ENCODE results near the gene FAM222A. TPM values are rescaled to one million over a fixed set of nuclear protein-coding genes. Genes with fewer than 3 reads are reported as not detected.

The FAM222A gene
- total RNA-seq, 1 donor from 2014 or later = 2.5 TPM

GRCh38 chr12:109729371-109729781 is 15.8 kb downstream of the FAM222A start:
- Mint-ChIP-seq H3K4me1 (peaks cover 50% of the 10 kb centered on the region), H3K27ac (no peak overlapping the region), H3K36me3 (no peaks in the 10 kb centered on the region), H3K4me3 (no peak overlapping the region), H3K27me3 (ENCODE audit: insufficient read depth, low read depth) (peaks cover 18% of the 10 kb centered on the region), H3K9me3 (no peaks in the 10 kb centered on the region)
- Histone ChIP-seq H3K9me3 (ENCODE audit: low read depth) (no peaks in the 10 kb centered on the region), H3K27me3 (no peaks in the 10 kb centered on the region), H3K4me1 (peaks cover 50% of the 10 kb centered on the region), H3K79me2 (ENCODE audit: low read depth) (no peaks in the 10 kb centered on the region), H3K9ac (no peak overlapping the region), H3K36me3 (no peaks in the 10 kb centered on the region), H2AFZ (replicated peaks) (no peak overlapping the region), H3F3A (ENCODE audit: low read depth) (peaks cover 19% of the 10 kb centered on the region), H3K4me3 (no peak overlapping the region), H3K27ac (no peak overlapping the region), H4K20me1 (ENCODE audit: low read depth) (peaks cover 76% of the 10 kb centered on the region), H3K4me2 (no peak overlapping the region)
- TF ChIP-seq, protein P1, sequence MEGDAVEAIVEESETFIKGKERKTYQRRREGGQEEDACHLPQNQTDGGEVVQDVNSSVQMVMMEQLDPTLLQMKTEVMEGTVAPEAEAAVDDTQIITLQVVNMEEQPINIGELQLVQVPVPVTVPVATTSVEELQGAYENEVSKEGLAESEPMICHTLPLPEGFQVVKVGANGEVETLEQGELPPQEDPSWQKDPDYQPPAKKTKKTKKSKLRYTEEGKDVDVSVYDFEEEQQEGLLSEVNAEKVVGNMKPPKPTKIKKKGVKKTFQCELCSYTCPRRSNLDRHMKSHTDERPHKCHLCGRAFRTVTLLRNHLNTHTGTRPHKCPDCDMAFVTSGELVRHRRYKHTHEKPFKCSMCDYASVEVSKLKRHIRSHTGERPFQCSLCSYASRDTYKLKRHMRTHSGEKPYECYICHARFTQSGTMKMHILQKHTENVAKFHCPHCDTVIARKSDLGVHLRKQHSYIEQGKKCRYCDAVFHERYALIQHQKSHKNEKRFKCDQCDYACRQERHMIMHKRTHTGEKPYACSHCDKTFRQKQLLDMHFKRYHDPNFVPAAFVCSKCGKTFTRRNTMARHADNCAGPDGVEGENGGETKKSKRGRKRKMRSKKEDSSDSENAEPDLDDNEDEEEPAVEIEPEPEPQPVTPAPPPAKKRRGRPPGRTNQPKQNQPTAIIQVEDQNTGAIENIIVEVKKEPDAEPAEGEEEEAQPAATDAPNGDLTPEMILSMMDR (IDR thresholded peaks at IDR 0.05) = no peak
- TF ChIP-seq EZH2phosphoT487 (IDR thresholded peaks at IDR 0.05) = no peak
- DNase-seq (ENCODE audit: low spot score) = no peak

DNA sequence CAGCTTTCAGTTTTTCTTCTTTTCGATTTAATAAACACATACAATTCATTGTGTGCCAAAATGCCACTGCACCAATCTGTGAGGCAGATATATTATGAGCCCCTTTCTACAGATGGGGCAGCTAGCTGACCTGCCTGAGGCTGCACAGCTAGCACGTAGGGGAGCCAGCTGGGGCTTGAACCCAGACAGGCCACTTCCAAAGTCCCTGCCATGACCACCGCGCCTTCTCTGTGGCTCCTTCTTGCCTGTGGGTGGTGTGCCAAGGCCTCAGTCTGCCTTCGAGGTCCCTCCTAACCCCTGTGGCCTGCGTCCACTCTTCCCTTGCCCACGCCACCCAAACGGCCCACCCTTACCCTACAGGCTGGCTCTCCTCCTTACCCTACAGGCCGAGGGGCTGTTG is 16.2 kb downstream of the FAM222A start:
- peaks cover 3% of the 10 kb centered on the region for H3K27me3 ChIP-seq
- H3K79me2 ChIP-seq (ENCODE audit: low read depth) = no peaks in the 10 kb centered on the region
- TF ChIP-seq EZH2 (IDR thresholded peaks at IDR 0.05) (no peak), EZH2phosphoT487 (IDR thresholded peaks at IDR 0.05) (no peak)
- TF ChIP-seq, protein P1 (IDR thresholded peaks at IDR 0.05) = no peak
- no peak for DNase-seq (ENCODE audit: low spot score)
- no peaks in the 10 kb centered on the region for H3K36me3 Mint-ChIP-seq
- peaks cover 55% of the 10 kb centered on the region for H3K4me1 ChIP-seq
- H3K4me1 Mint-ChIP-seq = peaks cover 51% of the 10 kb centered on the region
- no peaks in the 10 kb centered on the region for H3K9me3 Mint-ChIP-seq
- H3F3A ChIP-seq (ENCODE audit: low read depth) = peaks cover 22% of the 10 kb centered on the region
- no peak overlapping the region for H3K4me3 ChIP-seq
- no peak overlapping the region for H3K4me2 ChIP-seq
- no peaks in the 10 kb centered on the region for H3K9me3 ChIP-seq (ENCODE audit: low read depth)
- H3K27ac Mint-ChIP-seq = no peak overlapping the region
- no peak overlapping the region for H3K27ac ChIP-seq
- H4K20me1 ChIP-seq (ENCODE audit: low read depth) = peaks cover 76% of the 10 kb centered on the region
- peaks cover 18% of the 10 kb centered on the region for H3K27me3 Mint-ChIP-seq (ENCODE audit: insufficient read depth, low read depth)
- H3K4me3 Mint-ChIP-seq = no peak overlapping the region
- no peak overlapping the region for H2AFZ ChIP-seq (replicated peaks)
- H3K36me3 ChIP-seq = no peaks in the 10 kb centered on the region
- no peak overlapping the region for H3K9ac ChIP-seq

DNA sequence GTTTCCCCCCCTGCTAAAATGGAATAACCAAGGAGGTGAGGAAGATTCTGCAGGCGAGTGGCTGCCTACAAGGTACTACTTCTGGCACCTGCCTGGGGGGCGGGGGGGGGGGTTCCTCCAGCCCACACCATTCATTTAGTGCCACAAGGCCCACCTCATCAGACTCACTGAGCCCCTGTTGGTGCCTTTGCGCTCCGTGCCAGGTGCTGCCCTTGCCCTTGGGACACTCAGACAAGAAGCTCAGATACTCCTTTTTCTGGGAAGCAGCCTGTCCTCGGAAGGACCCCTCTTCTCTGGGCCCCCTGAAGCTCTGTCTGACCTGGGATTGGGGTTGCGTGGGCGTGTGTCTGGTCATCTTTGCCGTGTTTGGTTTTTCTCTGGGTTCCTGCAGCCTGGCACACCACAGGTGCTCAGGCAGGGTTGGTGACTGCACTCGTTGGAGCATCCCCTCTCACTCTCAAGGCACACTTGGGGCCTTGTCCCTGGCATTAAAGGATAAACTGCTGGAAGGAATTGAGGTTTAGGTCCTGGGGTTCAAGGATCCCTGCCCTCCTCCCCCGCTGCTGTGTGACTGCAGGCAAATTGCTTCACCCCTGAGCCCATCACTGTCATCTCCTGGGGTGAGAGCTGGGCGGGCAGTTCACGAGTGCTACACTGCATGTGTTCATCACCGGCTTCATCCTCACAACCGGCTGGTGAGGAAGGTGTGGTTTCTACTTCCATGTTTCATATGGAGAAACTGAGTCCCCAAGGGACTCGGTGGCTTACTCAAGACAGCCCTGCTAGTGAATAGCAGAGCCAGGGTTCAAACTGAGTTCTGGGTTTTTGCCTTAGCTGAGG is 16.9 kb downstream of the FAM222A start:
- peaks cover 11% of the 10 kb centered on the region for H3K27me3 ChIP-seq
- no peak overlapping the region for H3K4me3 Mint-ChIP-seq
- no peaks in the 10 kb centered on the region for H3K36me3 Mint-ChIP-seq
- H4K20me1 ChIP-seq (ENCODE audit: low read depth) = peaks cover 76% of the 10 kb centered on the region
- no peak overlapping the region for H3K9ac ChIP-seq
- no peaks in the 10 kb centered on the region for H3K36me3 ChIP-seq
- H3K9me3 Mint-ChIP-seq = no peaks in the 10 kb centered on the region
- peaks cover 54% of the 10 kb centered on the region for H3K4me1 ChIP-seq
- no peak overlapping the region for H3K4me2 ChIP-seq
- peaks cover 20% of the 10 kb centered on the region for H3F3A ChIP-seq (ENCODE audit: low read depth)
- peaks cover 24% of the 10 kb centered on the region for H3K27me3 Mint-ChIP-seq (ENCODE audit: insufficient read depth, low read depth)
- H3K4me3 ChIP-seq = no peak overlapping the region
- H3K27ac Mint-ChIP-seq = no peak overlapping the region
- TF ChIP-seq, protein P1 (IDR thresholded peaks at IDR 0.05) = no peak
- TF ChIP-seq EZH2phosphoT487 (IDR thresholded peaks at IDR 0.05) = no peak
- no peak for TF ChIP-seq EZH2 (IDR thresholded peaks at IDR 0.05)
- no peak overlapping the region for H2AFZ ChIP-seq (replicated peaks)
- no peak overlapping the region for H3K27ac ChIP-seq
- no peaks in the 10 kb centered on the region for H3K9me3 ChIP-seq (ENCODE audit: low read depth)
- no peak for DNase-seq (ENCODE audit: low spot score)
- peaks cover 57% of the 10 kb centered on the region for H3K4me1 Mint-ChIP-seq
- H3K79me2 ChIP-seq (ENCODE audit: low read depth) = no peaks in the 10 kb centered on the region
